Smooth muscle cell (in vitro differentiated cells): ENCODE data around the gene DPP9. TPM values are rescaled to one million over a fixed set of nuclear protein-coding genes. Genes with fewer than 3 reads are reported as not detected.

ENCODE experiments used
- DNase-seq: peaks from one replicate; lab custom pipeline; 2025; ENCODE audit not compliant: unreplicated experiment; lab: John Stamatoyannopoulos, UW
- H2AFZ ChIP-seq: fragments of 200-600 bp; sonication (generic); 2 replicates; pipeline ENCODE4 v1.6.0; 2016; ENCODE audit warnings: antibody characterized with exemption, low read depth, mild to moderate bottlenecking
- H3F3A ChIP-seq: fragments of 200-600 bp; sonication (generic); 2 replicates; pipeline ENCODE4 v1.6.0; 2017; ENCODE audit warnings: antibody characterized with exemption, low read depth
- H3K27ac ChIP-seq: fragments of 200-600 bp; sonication (generic); 2 replicates; pipeline ENCODE4 v1.5.1; 2016; ENCODE audit warnings: low read depth, mild to moderate bottlenecking
- H3K27me3 ChIP-seq: fragments of 200-600 bp; sonication (generic); 2 replicates; pipeline ENCODE4 v1.6.1; 2016; ENCODE audit warnings: low read depth, mild to moderate bottlenecking
- H3K36me3 ChIP-seq: fragments of 200-600 bp; sonication (generic); 2 replicates; pipeline ENCODE4 v1.5.1; 2016; ENCODE audit warnings: low read depth
- H3K4me1 ChIP-seq: fragments of 200-600 bp; sonication (generic); 2 replicates; pipeline ENCODE4 v1.5.1; 2016; ENCODE audit warnings: low read depth
- H3K4me2 ChIP-seq: fragments of 200-600 bp; sonication (generic); 2 replicates; pipeline ENCODE4 v1.6.0; 2016; ENCODE audit warnings: mild to moderate bottlenecking
- H3K4me3 ChIP-seq: fragments of 200-600 bp; sonication (generic); 2 replicates; pipeline ENCODE4 v1.5.1; 2016; ENCODE audit warnings: mild to moderate bottlenecking
- H3K79me2 ChIP-seq: fragments of 200-600 bp; sonication (generic); 2 replicates; pipeline ENCODE4 v1.6.0; 2016; ENCODE audit warnings: low read depth, mild to moderate bottlenecking
- H3K9ac ChIP-seq: fragments of 200-600 bp; sonication (generic); 2 replicates; pipeline ENCODE4 v1.6.0; 2016; ENCODE audit warnings: low read depth
- H3K9me3 ChIP-seq: fragments of 200-600 bp; sonication (generic); replicated peaks from 2 replicates; pipeline ENCODE4 v1.5.1; 2016; ENCODE audit warnings: low read depth
- H4K20me1 ChIP-seq: fragments of 200-600 bp; sonication (generic); 2 replicates; pipeline ENCODE4 v1.6.0; 2016; ENCODE audit warnings: low read depth
- whole genome bisulfite sequencing: methylation state at CpG from one replicate; pipeline ENCODE4 v1.1.7; 2016; ENCODE audit warnings: low lambda C conversion rate; 5-methylcytosine and 5-hydroxymethylcytosine counted together
- polyA plus RNA-seq: library from polyadenylated mRNA; unstranded; fragments of >200 nt; fragmentation: Nextera tagmentation; extraction: Ambion mirVana; gene quantifications from 2 replicates; pipeline ENCODE4 v1.2.1, GENCODE V29; 2016
- total RNA-seq: library from RNA; depleted of rRNA; stranded (reverse); fragments of >200 nt; gene quantifications from 2 replicates; pipeline ENCODE4 v1.2.3, GENCODE V29; 2014
- TF ChIP-seq, protein P1 (sequence below): fragments of 200-600 bp; sonication (generic); IDR thresholded peaks from 2 replicates; pipeline ENCODE4 v1.5.1; 2017; ENCODE audit warnings: borderline replicate concordance, mild to moderate bottlenecking, antibody characterized with exemption; ENCODE audit not compliant: insufficient read depth, poor library complexity, severe bottlenecking

Gene DPP9
- total and polyA plus RNA-seq, 2 experiments from 2014 or later = 26.3 to 44.3 TPM

DNA sequence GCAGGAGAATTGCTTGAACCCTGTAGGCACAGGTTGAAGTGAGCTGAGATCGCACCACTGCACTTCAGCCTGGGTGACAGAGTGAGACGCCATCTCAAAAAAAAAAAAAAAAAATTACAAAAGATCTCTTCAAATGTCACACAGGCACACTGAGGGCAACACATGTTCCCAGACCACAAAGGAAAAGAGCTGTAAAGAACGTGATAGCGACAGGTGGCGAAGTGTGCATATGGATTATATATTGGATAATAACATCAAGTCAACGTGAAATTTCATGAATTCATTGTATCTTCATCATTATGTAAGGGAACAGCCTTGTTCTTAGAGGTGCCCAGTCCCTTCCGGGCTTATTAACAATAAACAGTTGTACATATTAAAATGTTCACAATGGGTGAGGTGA, 31.8 kb upstream of the DPP9 start:
- H3K27ac ChIP-seq = no peak overlapping the region
- H3K4me1 ChIP-seq = peaks cover 10% of the 10 kb centered on the region
- no peak overlapping the region for H3K9ac ChIP-seq
- no peaks in the 10 kb centered on the region for H3K36me3 ChIP-seq
- no peak overlapping the region for H3K4me2 ChIP-seq
- no peaks in the 10 kb centered on the region for H3K9me3 ChIP-seq
- no peak overlapping the region for H2AFZ ChIP-seq
- no peaks in the 10 kb centered on the region for H3K79me2 ChIP-seq
- TF ChIP-seq, protein P1, sequence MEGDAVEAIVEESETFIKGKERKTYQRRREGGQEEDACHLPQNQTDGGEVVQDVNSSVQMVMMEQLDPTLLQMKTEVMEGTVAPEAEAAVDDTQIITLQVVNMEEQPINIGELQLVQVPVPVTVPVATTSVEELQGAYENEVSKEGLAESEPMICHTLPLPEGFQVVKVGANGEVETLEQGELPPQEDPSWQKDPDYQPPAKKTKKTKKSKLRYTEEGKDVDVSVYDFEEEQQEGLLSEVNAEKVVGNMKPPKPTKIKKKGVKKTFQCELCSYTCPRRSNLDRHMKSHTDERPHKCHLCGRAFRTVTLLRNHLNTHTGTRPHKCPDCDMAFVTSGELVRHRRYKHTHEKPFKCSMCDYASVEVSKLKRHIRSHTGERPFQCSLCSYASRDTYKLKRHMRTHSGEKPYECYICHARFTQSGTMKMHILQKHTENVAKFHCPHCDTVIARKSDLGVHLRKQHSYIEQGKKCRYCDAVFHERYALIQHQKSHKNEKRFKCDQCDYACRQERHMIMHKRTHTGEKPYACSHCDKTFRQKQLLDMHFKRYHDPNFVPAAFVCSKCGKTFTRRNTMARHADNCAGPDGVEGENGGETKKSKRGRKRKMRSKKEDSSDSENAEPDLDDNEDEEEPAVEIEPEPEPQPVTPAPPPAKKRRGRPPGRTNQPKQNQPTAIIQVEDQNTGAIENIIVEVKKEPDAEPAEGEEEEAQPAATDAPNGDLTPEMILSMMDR = no peak
- WGBS = 93% methylated on average over 7 of the region's 7 CpGs
- no peaks in the 10 kb centered on the region for H4K20me1 ChIP-seq
- H3K4me3 ChIP-seq = no peak overlapping the region
- DNase-seq = no peak
- H3K27me3 ChIP-seq = no peaks in the 10 kb centered on the region
- H3F3A ChIP-seq = no peaks in the 10 kb centered on the region

DNA sequence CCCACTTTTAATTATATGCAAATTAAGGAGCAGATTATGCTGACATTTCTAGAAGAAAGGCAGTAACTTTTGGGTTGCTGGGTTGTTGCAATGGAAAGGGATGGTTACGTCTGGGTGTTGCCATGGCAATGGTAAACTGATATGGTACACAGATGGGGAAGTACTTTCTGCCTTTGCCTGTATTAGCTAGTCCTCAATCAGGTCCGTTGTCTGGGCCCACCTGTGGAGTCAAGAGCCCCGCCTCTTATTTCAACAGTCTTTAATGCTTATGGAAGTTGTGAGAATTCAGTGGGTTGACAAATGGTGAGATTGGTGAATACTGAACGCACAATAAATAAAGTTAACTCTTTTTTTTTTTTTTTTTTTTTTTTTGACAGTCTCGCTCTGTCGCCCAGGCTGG, 30.6 kb upstream of the DPP9 start:
- Histone ChIP-seq H3K4me2 (no peak overlapping the region), H3K36me3 (no peaks in the 10 kb centered on the region), H3K4me3 (no peak overlapping the region), H3K9me3 (no peaks in the 10 kb centered on the region), H3K4me1 (peaks cover 2% of the 10 kb centered on the region), H3K27ac (no peak overlapping the region), H3K9ac (no peak overlapping the region), H3F3A (no peaks in the 10 kb centered on the region), H3K79me2 (no peaks in the 10 kb centered on the region), H4K20me1 (no peaks in the 10 kb centered on the region), H3K27me3 (no peaks in the 10 kb centered on the region), H2AFZ (no peak overlapping the region)
- WGBS = 65% methylated on average over 6 of the region's 6 CpGs
- no peak for DNase-seq
- TF ChIP-seq, protein P1 = no peak

DNA sequence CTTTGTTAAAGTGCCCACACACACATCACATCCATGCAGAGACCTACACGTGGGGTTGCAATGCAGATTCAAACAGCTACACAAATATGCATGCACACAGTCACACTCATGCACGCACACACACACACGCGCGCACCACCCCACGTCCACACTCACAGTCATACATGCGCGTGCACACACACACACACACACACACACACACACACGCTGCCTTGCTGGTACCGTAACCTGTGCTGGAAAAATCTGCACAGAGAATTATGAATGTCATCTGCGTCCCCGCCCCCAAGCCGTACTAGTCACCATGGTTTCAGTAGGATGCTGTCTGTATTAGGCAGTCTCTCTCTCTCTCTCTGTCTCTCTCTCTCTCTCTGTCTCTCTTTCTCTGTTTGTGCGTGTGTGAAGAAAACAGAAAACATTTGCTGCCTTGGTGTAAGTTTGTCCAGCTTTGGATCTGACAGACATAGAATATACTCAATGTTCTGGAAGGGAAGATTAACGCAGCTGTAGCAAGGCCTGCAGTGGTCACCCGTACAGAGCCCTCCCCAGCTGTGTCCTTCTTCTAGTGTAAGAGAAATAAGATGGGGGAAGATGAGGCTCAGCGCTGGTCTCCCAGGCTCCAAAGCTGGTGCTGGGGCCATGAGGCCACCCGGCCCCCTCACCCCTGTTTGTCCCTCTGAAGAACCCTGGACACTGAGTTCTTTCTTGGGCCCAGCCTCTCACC, 26.4 kb upstream of the DPP9 start:
- Histone ChIP-seq H3K27ac (no peak overlapping the region), H3K9me3 (no peaks in the 10 kb centered on the region), H3K79me2 (no peaks in the 10 kb centered on the region), H3K4me2 (no peak overlapping the region), H3K4me3 (no peak overlapping the region), H3K36me3 (no peaks in the 10 kb centered on the region), H2AFZ (no peak overlapping the region), H3K9ac (no peak overlapping the region), H3K4me1 (no peaks in the 10 kb centered on the region), H4K20me1 (no peaks in the 10 kb centered on the region), H3K27me3 (peaks cover 4% of the 10 kb centered on the region), H3F3A (peaks cover under 1% of the 10 kb centered on the region)
- DNase-seq = no peak
- 91% methylated on average over 18 of the region's 18 CpGs for WGBS
- TF ChIP-seq, protein P1 = no peak

DNA sequence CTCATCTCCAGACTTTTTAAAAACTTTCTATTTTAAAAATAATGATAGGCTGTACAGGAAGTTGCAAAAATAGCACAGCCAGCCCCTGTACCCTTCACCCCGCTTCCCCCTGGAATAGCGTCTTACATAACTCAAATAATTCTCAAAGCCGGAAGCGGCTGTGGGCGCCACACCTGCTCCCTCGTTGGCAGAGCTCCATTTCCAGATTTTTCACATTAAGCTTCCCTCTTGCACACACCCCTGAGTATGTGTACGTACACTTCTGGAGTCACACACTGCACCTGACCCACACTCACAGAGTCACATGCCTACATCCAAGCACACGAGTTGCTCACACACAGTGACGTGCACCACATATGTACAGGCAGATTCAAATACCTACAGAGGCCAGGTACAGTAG, 24.9 kb upstream of the DPP9 start:
- no peaks in the 10 kb centered on the region for H3K4me1 ChIP-seq
- H3K36me3 ChIP-seq = no peaks in the 10 kb centered on the region
- no peaks in the 10 kb centered on the region for H3K9me3 ChIP-seq
- DNase-seq = no peak
- H3K9ac ChIP-seq = no peak overlapping the region
- 92% methylated on average over 9 of the region's 9 CpGs for WGBS
- H3K79me2 ChIP-seq = no peaks in the 10 kb centered on the region
- no peak overlapping the region for H3K4me3 ChIP-seq
- TF ChIP-seq, protein P1 = no peak
- peaks cover 4% of the 10 kb centered on the region for H3K27me3 ChIP-seq
- no peak overlapping the region for H2AFZ ChIP-seq
- no peaks in the 10 kb centered on the region for H4K20me1 ChIP-seq
- no peak overlapping the region for H3K4me2 ChIP-seq
- peaks cover 2% of the 10 kb centered on the region for H3F3A ChIP-seq
- no peak overlapping the region for H3K27ac ChIP-seq
